Loucy (cell line): Measurements from ENCODE around the gene SP140.

ENCODE experiments used
- H2AFZ ChIP-seq: fragments of 200-600 bp; sonication (generic); 2 replicates; pipeline ENCODE4 v1.6.0; 2016; ENCODE audit warnings: antibody characterized with exemption, mild to moderate bottlenecking, low read length, moderate library complexity
- H3F3A ChIP-seq: fragments of 200-600 bp; 2 replicates; pipeline ENCODE4 v1.6.0; 2016; ENCODE audit warnings: antibody characterized with exemption, low read depth, mild to moderate bottlenecking
- H3K27me3 ChIP-seq: fragments of 200-600 bp; sonication (generic); 2 replicates; pipeline ENCODE4 v1.6.1; 2014; ENCODE audit warnings: low read length, mild to moderate bottlenecking; ENCODE audit not compliant: insufficient read depth, poor library complexity, severe bottlenecking
- H3K36me3 ChIP-seq: fragments of 200-600 bp; sonication (generic); 2 replicates; pipeline ENCODE4 v1.6.1; 2016; ENCODE audit warnings: low read length; ENCODE audit not compliant: insufficient read depth
- H3K4me1 ChIP-seq: fragments of 200-600 bp; sonication (generic); 2 replicates; pipeline ENCODE4 v1.5.1; 2014; ENCODE audit warnings: low read length, mild to moderate bottlenecking; ENCODE audit not compliant: insufficient read depth, poor library complexity, severe bottlenecking
- H3K4me2 ChIP-seq: fragments of 200-600 bp; sonication (generic); 2 replicates; pipeline ENCODE4 v1.6.0; 2014; ENCODE audit warnings: antibody characterized with exemption, low read length, low read depth, mild to moderate bottlenecking; ENCODE audit not compliant: poor library complexity, severe bottlenecking
- H3K4me3 ChIP-seq: fragments of 200-600 bp; sonication (generic); 2 replicates; pipeline ENCODE4 v1.5.1; 2014; ENCODE audit warnings: low read length, mild to moderate bottlenecking, mixed read lengths; ENCODE audit not compliant: poor library complexity, severe bottlenecking
- H3K79me2 ChIP-seq: fragments of 200-600 bp; sonication (generic); 2 replicates; pipeline ENCODE4 v1.6.1; 2014; ENCODE audit warnings: low read length; ENCODE audit not compliant: insufficient read depth
- H3K9ac ChIP-seq: fragments of 200-600 bp; sonication (generic); 2 replicates; pipeline ENCODE4 v1.6.0; 2014; ENCODE audit warnings: mild to moderate bottlenecking, low read depth, low read length, moderate library complexity; ENCODE audit not compliant: poor library complexity, severe bottlenecking
- H3K9me2 ChIP-seq: fragments of 200-600 bp; sonication (generic); replicated peaks from 2 replicates; pipeline ENCODE4 v1.6.1; 2016; ENCODE audit warnings: low read depth, low read length, mixed read lengths
- H3K9me3 ChIP-seq: fragments of 200-600 bp; sonication (generic); 2 replicates; pipeline ENCODE4 v1.6.1; 2014; ENCODE audit warnings: mild to moderate bottlenecking, antibody characterized with exemption, low read length, low read depth; ENCODE audit not compliant: insufficient read depth
- H4K20me1 ChIP-seq: fragments of 200-600 bp; sonication (generic); 2 replicates; pipeline ENCODE4 v1.6.0; 2014; ENCODE audit warnings: antibody characterized with exemption, low read length, mild to moderate bottlenecking; ENCODE audit not compliant: insufficient read depth, poor library complexity, severe bottlenecking
- EZH2phosphoT487 ChIP-seq: fragments of 200-600 bp; IDR thresholded peaks from 2 replicates; pipeline ENCODE4 v1.6.1; 2018; ENCODE audit warnings: antibody characterized with exemption, mild to moderate bottlenecking, moderate library complexity, borderline replicate concordance
- TF ChIP-seq, protein P1 (sequence below): fragments of 200-600 bp; sonication (generic); conservative IDR thresholded peaks from 2 replicates; pipeline ENCODE4 v1.5.1; 2014; ENCODE audit warnings: mild to moderate bottlenecking, antibody characterized with exemption, low read length

SP140 gene

DNA sequence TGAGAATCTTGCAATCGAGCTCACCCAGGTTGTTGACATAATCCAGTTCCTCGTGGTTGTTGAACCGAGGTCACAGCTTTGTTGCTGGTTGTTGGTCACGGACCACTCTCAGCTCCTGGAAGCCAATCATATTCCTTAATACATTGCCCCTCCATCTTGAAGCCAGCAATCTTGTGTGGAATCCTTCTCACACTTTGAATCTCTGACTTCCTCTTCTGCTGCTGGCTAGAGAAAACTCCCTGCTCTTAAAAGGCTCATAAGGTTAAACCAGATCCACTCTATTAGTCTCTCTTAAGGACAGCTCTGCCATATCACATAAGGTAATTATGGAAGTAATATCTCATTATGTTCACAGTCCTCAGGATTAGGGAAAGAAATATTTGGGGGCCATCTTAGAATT, 41.1 kb downstream of the SP140 start:
- H4K20me1 ChIP-seq: no peaks in the 10 kb centered on the region
- H3K4me3 ChIP-seq: no peak overlapping the region
- no peaks in the 10 kb centered on the region for H3F3A ChIP-seq
- H3K9me2 ChIP-seq: no peaks in the 10 kb centered on the region
- no peak overlapping the region for H3K4me2 ChIP-seq
- no peaks in the 10 kb centered on the region for H3K36me3 ChIP-seq
- H3K9ac ChIP-seq: no peak overlapping the region
- TF ChIP-seq, protein P1, sequence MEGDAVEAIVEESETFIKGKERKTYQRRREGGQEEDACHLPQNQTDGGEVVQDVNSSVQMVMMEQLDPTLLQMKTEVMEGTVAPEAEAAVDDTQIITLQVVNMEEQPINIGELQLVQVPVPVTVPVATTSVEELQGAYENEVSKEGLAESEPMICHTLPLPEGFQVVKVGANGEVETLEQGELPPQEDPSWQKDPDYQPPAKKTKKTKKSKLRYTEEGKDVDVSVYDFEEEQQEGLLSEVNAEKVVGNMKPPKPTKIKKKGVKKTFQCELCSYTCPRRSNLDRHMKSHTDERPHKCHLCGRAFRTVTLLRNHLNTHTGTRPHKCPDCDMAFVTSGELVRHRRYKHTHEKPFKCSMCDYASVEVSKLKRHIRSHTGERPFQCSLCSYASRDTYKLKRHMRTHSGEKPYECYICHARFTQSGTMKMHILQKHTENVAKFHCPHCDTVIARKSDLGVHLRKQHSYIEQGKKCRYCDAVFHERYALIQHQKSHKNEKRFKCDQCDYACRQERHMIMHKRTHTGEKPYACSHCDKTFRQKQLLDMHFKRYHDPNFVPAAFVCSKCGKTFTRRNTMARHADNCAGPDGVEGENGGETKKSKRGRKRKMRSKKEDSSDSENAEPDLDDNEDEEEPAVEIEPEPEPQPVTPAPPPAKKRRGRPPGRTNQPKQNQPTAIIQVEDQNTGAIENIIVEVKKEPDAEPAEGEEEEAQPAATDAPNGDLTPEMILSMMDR: no peak
- TF ChIP-seq EZH2phosphoT487: no peak
- no peaks in the 10 kb centered on the region for H3K79me2 ChIP-seq
- H3K27me3 ChIP-seq: peaks cover 4% of the 10 kb centered on the region
- H3K9me3 ChIP-seq: no peaks in the 10 kb centered on the region
- no peaks in the 10 kb centered on the region for H3K4me1 ChIP-seq
- no peak overlapping the region for H2AFZ ChIP-seq

- Histone ChIP-seq H3K9me2 (no peaks in the 10 kb centered on the region), H3K4me1 (no peaks in the 10 kb centered on the region), H3K4me3 (no peak overlapping the region), H2AFZ (no peak overlapping the region), H3F3A (no peaks in the 10 kb centered on the region), H3K79me2 (no peaks in the 10 kb centered on the region), H4K20me1 (no peaks in the 10 kb centered on the region), H3K27me3 (peaks cover 4% of the 10 kb centered on the region), H3K9ac (no peak overlapping the region), H3K9me3 (no peaks in the 10 kb centered on the region), H3K36me3 (no peaks in the 10 kb centered on the region), H3K4me2 (no peak overlapping the region)
- TF ChIP-seq, protein P1: no peak
- TF ChIP-seq EZH2phosphoT487: no peak
Measured at GRCh38 chr2:230267059-230267458, 41.5 kb downstream of the SP140 start.

- H3K9me3 ChIP-seq: no peaks in the 10 kb centered on the region
- no peaks in the 10 kb centered on the region for H3K4me1 ChIP-seq
- H4K20me1 ChIP-seq: no peaks in the 10 kb centered on the region
- H3F3A ChIP-seq: no peaks in the 10 kb centered on the region
- H3K4me3 ChIP-seq: no peak overlapping the region
- H3K36me3 ChIP-seq: no peaks in the 10 kb centered on the region
- H3K9me2 ChIP-seq: no peaks in the 10 kb centered on the region
- TF ChIP-seq, protein P1: no peak
- no peak for TF ChIP-seq EZH2phosphoT487
- H2AFZ ChIP-seq: no peak overlapping the region
- no peak overlapping the region for H3K4me2 ChIP-seq
- no peaks in the 10 kb centered on the region for H3K79me2 ChIP-seq
- peaks cover 4% of the 10 kb centered on the region for H3K27me3 ChIP-seq
- no peak overlapping the region for H3K9ac ChIP-seq
Measured at GRCh38 chr2:230267556-230267955, 42.0 kb downstream of the SP140 start.
